Stimulated activated memory B cell treated with anti-CD40 and anti-IgM and Interleukin-4, amounts not matched to agents 10 μg/mL and 1 μg/mL and 100 μg/mL, for 72 hours (primary cell): Measurements from ENCODE around the gene FBXW12.

Experiments
- ATAC-seq: fragments of 150-1000 bp; cut with Tn5 transposase; 2 replicates; pipeline ENCODE4 v1.10.0; 2021
- H3K27ac Mint-ChIP-seq: one replicate; pipeline ENCODE4 v1.8.0; 2022; ENCODE audit warnings: mild to moderate bottlenecking, mixed read lengths
- H3K27me3 Mint-ChIP-seq: one replicate; pipeline ENCODE4 v1.8.0; 2022; ENCODE audit warnings: mixed read lengths
- H3K36me3 Mint-ChIP-seq: one replicate; pipeline ENCODE4 v1.8.0; 2022; ENCODE audit warnings: mixed read lengths
- H3K4me1 Mint-ChIP-seq: one replicate; pipeline ENCODE4 v1.8.0; 2022; ENCODE audit warnings: mixed read lengths
- H3K4me3 Mint-ChIP-seq: one replicate; pipeline ENCODE4 v1.8.0; 2022; ENCODE audit warnings: mild to moderate bottlenecking, moderate library complexity, mixed read lengths
- H3K9me3 Mint-ChIP-seq: one replicate; pipeline ENCODE4 v1.8.0; 2022; ENCODE audit warnings: mixed read lengths

The FBXW12 gene

DNA sequence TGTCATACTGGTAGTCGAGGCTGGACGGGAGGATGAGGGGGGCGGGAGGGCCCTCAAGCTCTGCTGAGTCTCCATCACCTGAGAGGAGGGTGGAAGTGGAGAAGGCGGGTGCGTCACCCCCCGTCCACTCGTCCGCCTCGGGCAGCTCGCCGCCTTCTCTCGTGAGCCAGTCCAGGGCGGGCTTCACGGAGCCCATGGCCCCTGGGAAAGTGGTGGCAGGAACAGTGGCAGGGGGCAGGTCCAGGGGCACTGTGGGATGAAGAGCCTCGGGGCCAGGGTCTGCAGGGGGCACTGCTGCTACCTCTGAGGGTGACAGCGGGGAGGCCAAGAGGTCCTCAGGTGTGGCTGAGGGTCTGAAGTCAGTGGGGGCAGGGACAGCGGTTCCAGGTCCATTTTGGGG lies 47.6 kb downstream of the FBXW12 start:
- Mint-ChIP-seq H3K36me3 (no peaks in the 10 kb centered on the region), H3K27ac (no peak overlapping the region), H3K4me3 (no peak overlapping the region), H3K27me3 (peaks cover 23% of the 10 kb centered on the region), H3K9me3 (no peaks in the 10 kb centered on the region), H3K4me1 (peaks cover 7% of the 10 kb centered on the region)
- no peak for ATAC-seq

DNA sequence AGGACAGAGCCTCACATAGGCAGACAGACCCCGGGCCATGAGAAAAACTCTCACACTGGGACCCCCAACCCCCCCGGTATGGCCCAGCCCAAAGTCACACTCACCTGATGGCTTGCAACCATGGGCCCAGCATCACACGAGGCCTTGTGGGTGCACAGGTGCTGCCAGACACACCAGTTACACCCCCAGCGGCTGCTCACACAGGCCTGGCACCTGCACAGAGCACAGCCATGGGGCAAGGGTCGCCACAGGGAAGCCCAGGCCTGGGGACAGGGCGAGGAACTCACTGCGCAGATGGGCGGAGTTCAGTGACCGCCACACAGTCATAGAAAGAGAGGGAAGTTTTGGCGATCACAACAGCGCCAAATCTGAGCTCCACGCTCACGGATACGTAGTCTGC lies 48.5 kb downstream of the FBXW12 start:
- H3K4me1 Mint-ChIP-seq: peaks cover 7% of the 10 kb centered on the region
- peaks cover 29% of the 10 kb centered on the region for H3K27me3 Mint-ChIP-seq
- no peak overlapping the region for H3K27ac Mint-ChIP-seq
- H3K36me3 Mint-ChIP-seq: no peaks in the 10 kb centered on the region
- no peak for ATAC-seq
- no peak overlapping the region for H3K4me3 Mint-ChIP-seq
- no peaks in the 10 kb centered on the region for H3K9me3 Mint-ChIP-seq

DNA sequence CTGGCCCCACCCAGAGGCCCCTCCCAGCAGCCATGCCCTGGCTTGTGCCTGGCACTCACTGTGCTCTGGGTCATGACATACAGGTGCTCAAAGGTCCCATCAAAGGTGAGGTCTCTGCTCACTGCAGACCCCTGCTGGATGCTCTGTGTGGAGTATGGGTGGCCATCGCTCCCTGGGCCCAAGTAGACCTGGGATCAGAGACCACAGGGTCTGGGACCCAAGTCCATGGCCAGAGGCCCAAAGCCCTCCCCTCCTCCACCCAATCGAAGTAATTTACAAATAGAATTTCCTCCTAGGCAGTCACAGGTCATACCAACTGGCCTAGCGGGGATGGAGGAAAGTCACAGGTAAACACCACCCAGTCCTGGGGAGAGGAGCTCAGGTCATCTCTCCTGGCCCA lies 50.3 kb downstream of the FBXW12 start:
- peaks cover 7% of the 10 kb centered on the region for H3K4me1 Mint-ChIP-seq
- H3K27ac Mint-ChIP-seq: no peak overlapping the region
- no peak overlapping the region for H3K4me3 Mint-ChIP-seq
- no peak for ATAC-seq
- no peaks in the 10 kb centered on the region for H3K36me3 Mint-ChIP-seq
- H3K9me3 Mint-ChIP-seq: no peaks in the 10 kb centered on the region
- peaks cover 33% of the 10 kb centered on the region for H3K27me3 Mint-ChIP-seq

DNA sequence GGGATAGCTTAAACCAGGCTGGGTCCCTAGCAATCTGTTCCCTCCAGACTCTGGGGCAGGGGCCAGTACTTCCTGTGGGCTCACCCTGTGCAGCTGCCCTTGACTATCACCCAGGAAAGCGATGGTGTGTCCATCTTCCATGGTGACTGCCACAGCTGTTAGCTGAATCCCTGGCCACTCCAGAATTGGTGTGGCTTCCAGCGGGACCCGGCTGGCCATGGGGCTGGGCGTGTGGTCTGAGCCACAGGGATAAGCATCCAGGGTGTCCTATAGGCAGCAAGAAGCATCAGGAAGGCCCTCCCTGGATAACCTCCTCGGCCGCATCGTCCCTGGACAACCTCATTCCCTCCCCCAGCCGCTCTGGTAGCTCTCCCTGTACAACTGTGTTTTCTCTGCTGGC lies 50.7 kb downstream of the FBXW12 start:
- Mint-ChIP-seq H3K27ac (no peak overlapping the region), H3K27me3 (peaks cover 34% of the 10 kb centered on the region), H3K4me3 (no peak overlapping the region), H3K4me1 (peaks cover 7% of the 10 kb centered on the region), H3K9me3 (no peaks in the 10 kb centered on the region), H3K36me3 (no peaks in the 10 kb centered on the region)
- no peak for ATAC-seq

DNA sequence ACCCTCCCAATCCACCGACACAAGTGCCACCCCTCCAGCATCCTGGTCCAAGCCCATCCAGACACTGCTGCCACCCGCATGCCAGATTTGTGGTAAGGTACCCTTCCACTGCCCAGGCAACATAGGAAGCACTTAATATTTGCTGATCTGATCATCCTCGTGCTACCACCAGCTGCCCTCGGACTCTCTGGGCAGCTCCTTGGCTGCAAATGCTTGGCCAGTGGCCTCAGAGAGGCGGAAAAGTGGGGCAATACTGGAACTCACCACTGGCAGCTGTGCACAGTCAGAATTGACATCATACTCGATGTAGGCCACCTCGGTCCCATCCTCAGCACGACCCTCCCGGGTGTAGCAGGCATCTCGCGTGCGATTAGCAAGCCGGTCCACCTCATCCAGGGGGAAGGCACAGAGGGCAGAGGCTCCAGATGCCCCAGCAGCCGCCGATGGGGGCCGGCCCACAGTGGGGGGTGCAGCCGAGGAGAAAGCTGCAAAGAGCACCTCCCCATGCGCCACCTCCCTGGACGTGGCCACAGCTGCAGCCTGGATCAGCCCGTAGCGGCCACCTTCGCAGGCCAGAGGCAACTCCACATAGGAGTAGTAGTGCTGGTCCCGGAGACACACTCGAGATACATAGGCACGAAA lies 51.3 kb downstream of the FBXW12 start:
- H3K4me3 Mint-ChIP-seq: no peak overlapping the region
- no peaks in the 10 kb centered on the region for H3K9me3 Mint-ChIP-seq
- H3K36me3 Mint-ChIP-seq: no peaks in the 10 kb centered on the region
- ATAC-seq: no peak
- peaks cover 34% of the 10 kb centered on the region for H3K27me3 Mint-ChIP-seq
- peaks cover 7% of the 10 kb centered on the region for H3K4me1 Mint-ChIP-seq
- H3K27ac Mint-ChIP-seq: no peak overlapping the region

DNA sequence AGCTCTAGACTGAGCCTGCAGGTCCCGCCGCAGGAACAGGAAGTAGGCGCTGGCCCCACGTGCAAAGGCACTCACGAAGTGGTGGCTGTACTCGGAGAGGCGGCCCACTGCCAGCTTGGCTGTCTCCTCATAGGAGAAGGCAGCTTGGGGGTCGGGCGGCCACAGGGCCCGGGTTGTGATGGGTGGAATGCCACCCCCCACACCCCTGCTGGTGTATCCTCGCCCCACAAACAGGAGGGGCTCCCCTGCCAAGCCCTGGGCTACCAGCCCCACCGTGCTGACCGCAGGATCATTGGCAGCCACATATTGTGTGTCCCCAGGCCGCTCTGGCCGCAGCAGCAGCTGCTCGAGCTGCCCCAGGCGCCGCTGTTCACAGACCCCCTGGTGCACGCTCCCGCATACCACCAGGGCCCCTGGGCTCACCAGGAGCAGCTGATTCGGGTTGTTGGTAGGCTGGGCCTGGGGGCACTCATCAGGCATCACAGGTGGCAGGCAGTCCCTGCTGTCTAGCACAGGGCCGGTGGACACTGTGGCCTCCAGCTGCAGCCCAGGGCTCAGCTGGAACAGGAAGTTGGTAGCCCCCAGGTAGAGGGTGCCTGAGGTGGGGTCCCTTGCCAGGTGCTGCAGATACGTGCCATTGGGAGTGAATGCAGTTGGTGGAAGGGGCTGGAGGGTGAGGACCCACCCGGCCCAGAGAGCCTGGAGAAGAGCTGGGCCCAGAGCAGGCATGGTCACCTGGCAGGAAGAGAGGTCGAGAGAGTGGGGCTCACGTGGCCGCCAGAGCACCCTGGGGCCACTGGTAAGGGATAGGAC lies 52.1 kb downstream of the FBXW12 start:
- no peak for ATAC-seq
- Mint-ChIP-seq H3K27ac (no peak overlapping the region), H3K36me3 (no peaks in the 10 kb centered on the region), H3K4me1 (peaks cover 7% of the 10 kb centered on the region), H3K27me3 (peaks cover 36% of the 10 kb centered on the region), H3K9me3 (no peaks in the 10 kb centered on the region), H3K4me3 (no peak overlapping the region)

DNA sequence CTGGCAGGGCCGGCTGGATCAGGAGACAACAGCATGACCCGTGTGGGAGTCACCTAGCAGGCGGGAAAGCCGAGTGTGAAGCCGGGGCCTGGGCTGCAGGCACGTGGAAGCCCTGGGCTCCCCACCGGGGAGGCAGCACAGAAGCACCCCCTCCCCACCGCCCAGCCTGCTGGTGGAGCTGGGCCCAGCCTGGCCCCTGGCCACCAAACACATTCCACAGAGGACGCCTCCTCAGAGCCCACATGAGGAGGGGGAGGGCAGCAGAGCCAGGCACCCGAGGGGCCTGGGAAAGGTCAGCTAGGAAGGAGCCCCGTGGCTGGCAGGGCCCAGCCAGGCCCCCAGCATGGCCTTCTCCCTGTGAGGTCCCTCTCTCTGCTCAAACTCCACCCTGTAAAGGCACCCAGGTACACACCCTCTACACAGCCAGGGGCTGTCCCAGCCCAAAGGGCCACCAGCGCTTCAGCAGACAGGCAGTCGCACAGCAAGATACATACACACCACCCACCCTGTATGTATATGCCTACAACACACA lies 53.3 kb downstream of the FBXW12 start:
- Mint-ChIP-seq H3K27me3 (peaks cover 42% of the 10 kb centered on the region), H3K4me1 (peaks cover 14% of the 10 kb centered on the region), H3K36me3 (no peaks in the 10 kb centered on the region), H3K9me3 (no peaks in the 10 kb centered on the region), H3K27ac (no peak overlapping the region), H3K4me3 (no peak overlapping the region)
- no peak for ATAC-seq

DNA sequence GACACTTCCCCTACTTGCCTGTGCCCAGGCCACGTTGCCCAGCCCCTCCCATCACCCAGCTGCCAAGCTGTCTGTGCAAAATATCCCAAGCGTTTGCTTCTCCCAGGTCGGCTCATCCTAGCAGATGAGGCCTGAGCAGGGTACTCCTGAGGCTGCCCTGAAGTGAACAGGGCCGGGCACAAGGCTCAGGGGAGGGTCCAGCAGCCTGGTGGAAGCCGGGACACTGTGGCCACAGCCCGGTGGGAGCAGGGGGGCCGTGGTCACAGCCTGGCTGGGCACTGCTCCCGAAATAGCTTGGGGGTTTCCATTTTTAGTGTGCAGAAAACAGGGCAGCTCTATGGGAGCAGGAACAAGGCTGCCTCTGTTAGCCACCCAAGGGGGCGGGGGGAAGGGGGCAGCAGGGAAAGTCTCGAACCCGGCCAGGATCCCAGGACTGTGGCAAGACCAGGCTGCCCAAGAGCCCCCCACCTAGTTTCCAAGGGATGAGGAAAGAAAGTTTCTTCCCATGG lies 54.4 kb downstream of the FBXW12 start:
- no peak for ATAC-seq
- H3K27ac Mint-ChIP-seq: no peak overlapping the region
- H3K27me3 Mint-ChIP-seq: peaks cover 44% of the 10 kb centered on the region
- H3K36me3 Mint-ChIP-seq: peaks cover 1% of the 10 kb centered on the region
- no peak overlapping the region for H3K4me3 Mint-ChIP-seq
- H3K4me1 Mint-ChIP-seq: peaks cover 16% of the 10 kb centered on the region
- no peaks in the 10 kb centered on the region for H3K9me3 Mint-ChIP-seq

DNA sequence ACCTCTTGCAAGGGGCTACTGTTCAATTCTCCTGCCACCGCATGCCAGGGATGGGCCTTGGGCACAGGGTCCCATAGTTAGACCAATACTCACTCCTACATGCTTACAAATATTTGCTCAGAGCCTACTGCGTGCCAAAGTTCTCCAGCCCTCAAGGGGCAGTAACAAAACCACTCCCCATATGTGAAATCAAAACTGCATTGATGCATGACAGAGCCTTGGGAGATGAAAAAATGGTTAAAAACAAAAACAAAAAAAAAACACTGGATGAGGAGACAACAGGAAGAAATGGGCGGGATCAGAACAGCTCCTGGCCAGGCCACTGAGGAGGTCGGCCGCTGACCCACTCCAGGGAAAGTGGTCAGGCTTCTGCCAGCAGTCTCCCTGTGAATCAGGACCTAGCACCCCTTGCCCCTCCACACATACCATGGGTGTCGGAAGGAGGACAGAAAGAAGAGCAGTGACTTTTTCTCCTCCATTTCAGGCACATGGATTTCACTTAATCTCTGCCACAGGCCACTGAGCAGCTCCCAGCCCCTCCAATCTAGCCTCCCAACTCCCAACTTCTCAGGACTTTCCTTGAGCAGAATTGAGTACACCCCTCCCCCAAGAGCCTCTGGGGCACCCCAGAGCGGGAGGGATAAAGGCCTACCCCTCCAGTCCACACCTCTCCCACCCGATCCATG lies 55.1 kb downstream of the FBXW12 start:
- H3K4me1 Mint-ChIP-seq: peaks cover 16% of the 10 kb centered on the region
- no peak overlapping the region for H3K27ac Mint-ChIP-seq
- ATAC-seq: no peak
- H3K9me3 Mint-ChIP-seq: no peaks in the 10 kb centered on the region
- H3K4me3 Mint-ChIP-seq: no peak overlapping the region
- H3K27me3 Mint-ChIP-seq: peaks cover 44% of the 10 kb centered on the region
- H3K36me3 Mint-ChIP-seq: peaks cover 7% of the 10 kb centered on the region

DNA sequence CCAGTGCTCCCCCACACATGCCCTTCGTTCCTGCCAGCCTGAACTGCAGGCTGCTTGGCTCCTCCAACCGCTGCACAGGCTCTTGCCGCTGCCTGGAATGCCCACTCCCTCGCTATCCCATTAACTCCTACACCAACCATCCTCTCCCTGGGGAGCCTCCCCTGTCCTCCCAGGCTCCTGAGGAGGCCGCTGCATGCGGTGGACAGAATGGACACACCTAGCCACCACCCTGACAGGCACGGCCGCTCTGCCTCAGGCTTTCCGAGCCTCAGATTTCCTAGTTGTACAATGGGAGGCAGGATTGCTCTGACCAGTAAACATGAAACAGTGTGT lies 55.6 kb downstream of the FBXW12 start:
- peaks cover 16% of the 10 kb centered on the region for H3K4me1 Mint-ChIP-seq
- no peak overlapping the region for H3K4me3 Mint-ChIP-seq
- peaks cover 44% of the 10 kb centered on the region for H3K27me3 Mint-ChIP-seq
- peaks cover 7% of the 10 kb centered on the region for H3K36me3 Mint-ChIP-seq
- ATAC-seq: no peak
- H3K27ac Mint-ChIP-seq: no peak overlapping the region
- H3K9me3 Mint-ChIP-seq: no peaks in the 10 kb centered on the region

DNA sequence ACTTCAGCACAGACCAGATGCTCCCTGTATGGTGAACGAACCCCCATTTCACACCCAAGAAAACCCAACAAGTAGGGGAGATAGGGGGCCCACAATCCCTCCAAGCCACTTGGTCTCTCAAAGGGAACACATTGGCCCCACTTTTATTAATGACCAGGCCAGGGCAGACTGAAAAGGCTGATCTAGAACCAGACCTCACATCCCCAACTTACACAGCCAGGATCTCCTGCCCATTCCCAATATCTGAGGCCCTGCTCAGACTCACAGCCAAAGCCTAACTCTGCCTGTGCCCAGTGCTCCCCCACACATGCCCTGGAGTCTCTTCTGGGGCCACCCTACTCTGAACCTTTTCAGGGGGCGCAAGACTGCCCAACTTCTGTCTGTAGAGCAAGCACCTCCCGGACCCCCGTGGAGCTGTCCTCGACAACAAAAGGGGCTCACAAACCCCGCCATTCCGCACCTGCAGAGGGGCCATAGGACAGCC lies 56.1 kb downstream of the FBXW12 start:
- Mint-ChIP-seq H3K4me3 (no peak overlapping the region), H3K27ac (no peak overlapping the region)

DNA sequence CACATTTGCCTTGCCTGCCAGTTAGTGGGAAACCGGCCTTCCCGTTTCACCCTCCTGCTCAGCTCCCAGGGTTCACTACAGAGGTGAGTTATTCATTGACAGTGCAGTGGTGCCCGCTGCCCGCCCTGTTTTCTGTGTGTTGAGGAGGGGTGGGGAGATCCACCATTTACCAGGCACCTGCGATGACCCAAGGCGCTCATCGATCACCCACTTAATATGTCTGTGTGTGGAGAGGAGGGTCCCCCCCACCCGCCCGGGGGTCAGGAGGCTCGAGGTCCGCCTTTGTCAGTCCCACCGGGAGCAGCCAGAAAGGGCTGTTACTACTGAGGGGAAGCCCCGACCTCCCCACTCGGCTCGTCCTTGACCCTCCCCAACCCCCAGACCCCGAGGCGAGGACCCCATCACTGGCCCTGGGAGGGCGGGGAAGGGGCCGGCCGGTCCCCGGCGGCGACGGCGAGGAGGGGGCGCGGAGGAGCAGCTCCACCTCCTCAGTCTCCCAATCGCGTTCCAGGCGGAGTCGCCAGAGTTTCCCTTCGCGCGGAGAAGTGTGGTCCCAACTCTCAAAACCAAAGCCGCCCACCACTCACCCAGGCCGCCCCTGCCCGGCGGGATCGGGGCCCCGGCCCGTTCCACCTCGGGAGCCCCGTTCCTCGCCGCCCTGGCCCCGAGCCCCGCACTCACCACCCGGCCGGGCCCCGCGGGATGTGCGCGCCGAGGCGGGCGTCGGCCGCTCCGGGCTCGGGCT lies 56.7 kb downstream of the FBXW12 start:
- H3K9me3 Mint-ChIP-seq: no peaks in the 10 kb centered on the region
- H3K4me1 Mint-ChIP-seq: peaks cover 9% of the 10 kb centered on the region
- H3K27ac Mint-ChIP-seq: no peak overlapping the region
- no peak overlapping the region for H3K4me3 Mint-ChIP-seq
- H3K36me3 Mint-ChIP-seq: peaks cover 7% of the 10 kb centered on the region
- peak; percentile 58 for ATAC-seq
- H3K27me3 Mint-ChIP-seq: peaks cover 35% of the 10 kb centered on the region

More for the DNA sequence above, 56.1 kb downstream of the FBXW12 start:
- H3K36me3 Mint-ChIP-seq: peaks cover 7% of the 10 kb centered on the region
- H3K4me1 Mint-ChIP-seq: peaks cover 11% of the 10 kb centered on the region
- no peaks in the 10 kb centered on the region for H3K9me3 Mint-ChIP-seq
- peaks cover 39% of the 10 kb centered on the region for H3K27me3 Mint-ChIP-seq
- ATAC-seq: no peak

DNA sequence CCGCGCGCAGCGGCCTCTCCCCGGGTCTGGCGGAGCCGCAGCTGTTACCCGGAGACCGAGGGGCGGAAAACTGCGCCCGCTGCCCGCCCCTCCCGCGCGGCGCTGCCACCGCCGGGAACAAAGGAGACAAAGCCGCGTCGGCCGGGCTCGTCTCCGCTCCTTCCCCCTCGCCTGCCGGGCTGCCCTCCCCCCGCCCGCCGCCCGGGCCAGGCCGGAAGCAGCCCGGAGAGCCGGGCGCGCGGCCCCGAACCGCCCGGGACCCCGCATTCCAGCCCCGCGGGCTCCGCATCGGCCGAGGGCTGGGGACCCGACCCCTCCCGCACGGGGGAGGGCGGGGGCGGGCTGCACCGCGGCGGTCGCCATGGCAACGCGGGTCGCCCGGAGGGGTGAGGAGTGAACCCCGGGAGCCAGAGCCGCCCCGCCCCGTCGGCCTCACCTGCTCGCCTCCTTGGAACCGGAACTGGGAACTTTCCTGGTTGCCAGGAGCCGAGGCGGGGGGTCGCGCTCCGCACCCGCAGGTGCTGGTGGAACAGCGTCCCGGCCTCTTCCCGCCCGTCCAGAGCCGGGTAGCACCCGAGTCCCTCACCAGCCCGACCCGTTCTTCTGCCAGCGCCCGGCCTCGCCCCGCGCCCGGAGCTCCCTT lies 57.4 kb downstream of the FBXW12 start:
- Mint-ChIP-seq H3K36me3 (peaks cover 7% of the 10 kb centered on the region), H3K27me3 (peaks cover 34% of the 10 kb centered on the region), H3K27ac (peak overlapping the region; percentile 73), H3K4me1 (peaks cover 9% of the 10 kb centered on the region), H3K9me3 (no peaks in the 10 kb centered on the region), H3K4me3 (peak overlapping the region; percentile 81)
- ATAC-seq: peak; percentile 67

DNA sequence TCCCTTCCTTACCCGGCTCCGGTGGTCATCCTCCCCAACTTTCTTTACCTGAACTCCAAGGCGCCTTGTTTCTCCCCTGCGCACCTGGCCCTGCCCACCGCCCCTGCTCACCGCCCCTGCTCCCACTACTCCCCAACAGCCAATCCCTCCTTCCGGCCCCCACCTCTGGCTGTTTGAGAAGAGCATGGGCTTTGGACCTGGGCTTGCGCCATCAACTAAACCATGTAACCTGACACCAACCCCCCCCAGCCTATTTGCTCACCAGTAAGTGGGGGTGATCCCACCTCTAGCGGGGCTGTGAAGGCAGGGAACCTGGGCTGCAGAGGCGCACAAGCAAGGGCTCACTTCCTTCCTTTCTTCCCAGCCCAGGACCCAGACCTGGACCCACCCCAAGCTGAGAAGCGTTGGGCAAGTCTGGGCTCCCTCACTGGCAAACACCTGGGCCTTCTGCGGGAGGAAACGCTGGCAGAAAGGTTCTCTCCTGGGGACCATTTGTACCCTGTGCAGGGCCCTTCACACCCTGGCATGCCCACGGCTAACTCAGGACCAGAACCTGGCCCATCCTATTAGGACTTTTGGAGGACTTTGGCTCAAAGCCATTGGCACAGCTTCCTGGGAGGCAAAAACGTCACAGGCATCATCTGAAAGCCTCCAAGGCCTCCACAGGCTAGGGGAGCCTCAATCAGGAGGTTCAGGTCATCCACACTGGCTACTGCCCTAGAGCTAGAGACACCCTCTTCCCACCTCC lies 58.1 kb downstream of the FBXW12 start, which contains the start of gene PLXNB1:
Gene PLXNB1, minus strand, starts transcription at position 127 of the 748 bp plus-strand sequence. CDS start 5,475 bp downstream, outside the sequence.
- Mint-ChIP-seq H3K4me1 (peaks cover 9% of the 10 kb centered on the region), H3K36me3 (peaks cover 7% of the 10 kb centered on the region), H3K27ac (peak within 1 kb of the TSS; percentile 73), H3K27me3 (peaks cover 27% of the 10 kb centered on the region), H3K4me3 (peak within 1 kb of the TSS; percentile 81), H3K9me3 (no peaks in the 10 kb centered on the region)
- ATAC-seq: no peak
